K562 (cell line): ENCODE measurements around the gene LMBR1L. TPM values are rescaled to one million over a fixed set of nuclear protein-coding genes. Genes with fewer than 3 reads are reported as not detected.

Experiments
- ATF1 ChIP-seq, 2 experiments: fragments of 450-650 bp in 1 of 2; IDR thresholded peaks; 2 replicates each; pipeline ENCODE4 v1.6.1; 2016; ENCODE audit warnings: missing compliant biosample characterization in 1 of 2, missing genetic modification characterization in 1 of 2
- CCAR2 ChIP-seq: fragments of 200-400 bp; formaldehyde crosslinking; IDR thresholded peaks from 2 replicates; pipeline ENCODE4 v1.6.1; 2017; ENCODE audit warnings: mild to moderate bottlenecking, low read depth, low read length
- PRDM10 ChIP-seq: fragments of 450-650 bp; IDR thresholded peaks from 2 replicates; pipeline ENCODE4 v1.6.1; 2018; ENCODE audit not compliant: partially characterized antibody
- SREBF1 ChIP-seq: fragments of 150-350 bp; IDR thresholded peaks from 2 replicates; pipeline ENCODE4 v1.6.1; 2014; ENCODE audit warnings: antibody characterized with exemption, low read depth, low read length, borderline replicate concordance
- SRSF1 ChIP-seq: fragments of 200-400 bp; formaldehyde crosslinking; IDR thresholded peaks from 2 replicates; pipeline ENCODE4 v1.6.1; 2017; ENCODE audit warnings: mild to moderate bottlenecking, low read depth, low read length, moderate library complexity
- STAT5A ChIP-seq: IDR thresholded peaks from 2 replicates; pipeline ENCODE4 v1.6.1; 2012; ENCODE audit warnings: low read length, inconsistent platforms, borderline replicate concordance
- ZBED1 ChIP-seq: IDR thresholded peaks from 2 replicates; pipeline ENCODE4 v1.6.1; 2014
- ZNF3 ChIP-seq: fragments of 250-450 bp; sonication (Bioruptor Pico); IDR thresholded peaks from 2 replicates; pipeline ENCODE4 v1.5.0; 2021; ENCODE audit warnings: mild to moderate bottlenecking, moderate library complexity
- ZNF407 ChIP-seq: fragments of 450-650 bp; IDR thresholded peaks from 2 replicates; pipeline ENCODE4 v1.6.1; 2016; ENCODE audit warnings: low read depth
- ZNF408 ChIP-seq: fragments of 250-450 bp; sonication (Bioruptor Pico); IDR thresholded peaks from 2 replicates; pipeline ENCODE4 v1.4.0; 2020; ENCODE audit warnings: low read depth, mild to moderate bottlenecking, moderate library complexity
- ZNF444 ChIP-seq: fragments of 250-450 bp; sonication (Bioruptor Pico); IDR thresholded peaks from 2 replicates; pipeline ENCODE4 v1.4.0; 2020; ENCODE audit warnings: mild to moderate bottlenecking, moderate library complexity
- ZNF449 ChIP-seq: fragments of 250-450 bp; sonication (Bioruptor Pico); IDR thresholded peaks from 2 replicates; pipeline ENCODE4 v1.8.0; 2022; ENCODE audit warnings: moderate library complexity, mild to moderate bottlenecking, inconsistent platforms
- ZNF561 ChIP-seq: fragments of 450-650 bp; formaldehyde crosslinking; conservative IDR thresholded peaks from 2 replicates; pipeline ENCODE4 v1.4.0; 2020; ENCODE audit warnings: mild to moderate bottlenecking, moderate library complexity
- ZSCAN32 ChIP-seq: fragments of 450-650 bp; formaldehyde crosslinking; IDR thresholded peaks from 2 replicates; pipeline ENCODE4 v1.4.0; 2020; ENCODE audit warnings: mild to moderate bottlenecking, moderate library complexity
- polyA plus RNA-seq, 8 experiments: library from polyadenylated mRNA; depleted of rRNA in 4 of 8; stranded (reverse) in 5 of 8; unstranded in 3 of 8; fragments of >200 nt; fragmentation: Nextera tagmentation in 2 of 8; fragmentation: Illumina TruSeq in 1 of 8; extraction: Ambion mirVana in 2 of 8; extraction: Trizol in 1 of 8; gene quantifications; 2 replicates each; pipeline versions ENCODE4 v1.2.1 to v1.2.3, GENCODE V29; 2011 to 2014; ENCODE audit warnings: inconsistent platforms in 1 of 8, missing spikeins in 1 of 8
- total RNA-seq, 7 experiments: library from RNA; depleted of rRNA in 6 of 7; stranded (reverse); fragments of >200 nt in 6 of 7; fragmentation: Illumina TruSeq in 2 of 7; extraction: Trizol in 2 of 7; gene quantifications; 2 replicates each; pipeline versions ENCODE4 v1.2.1 to v1.2.3, GENCODE V29; 2011 to 2021; ENCODE audit warnings: low replicate concordance in 1 of 7

Gene LMBR1L
- total and polyA plus RNA-seq, 9 of the 15 experiments (the other 6 are each of a cell fraction or from before 2014, with no cell fraction given): 2.5 to 57.0 (median 31.1) TPM

- TF ChIP-seq ATF1 (CRISPR knock-in tag; IDR thresholded peaks at IDR 0.05): no peak
- TF ChIP-seq ATF1 (tag; IDR thresholded peaks at IDR 0.05): peak; percentile 79
- TF ChIP-seq ZNF3 (CRISPR knock-in tag): no peak
- peak; percentile 66 for TF ChIP-seq ZBED1
- TF ChIP-seq ZNF407: no peak
- TF ChIP-seq SRSF1: no peak
- TF ChIP-seq CCAR2: peak; percentile 66; the same call in 1 of the 2 replicates
- peak; percentile 51; the same call in 1 of the 2 replicates for TF ChIP-seq ZNF444 (CRISPR knock-in tag)
- TF ChIP-seq STAT5A: peak; percentile 37; the same call in 1 of the 2 replicates
- no peak; the same call in 1 of the 2 replicates for TF ChIP-seq SREBF1
- TF ChIP-seq PRDM10: no peak
- no peak for TF ChIP-seq ZSCAN32 (CRISPR knock-in tag)
- TF ChIP-seq ZNF408: no peak
- TF ChIP-seq ZNF449 (CRISPR knock-in tag): no peak
- no peak for TF ChIP-seq ZNF561 (CRISPR knock-in tag)
Measured at GRCh38 chr12:49130151-49131050, 19.8 kb upstream of the LMBR1L start (continued).
